GM23338 (cell line): Measurements from ENCODE around the gene BFAR. TPM values are rescaled to one million over a fixed set of nuclear protein-coding genes. Genes with fewer than 3 reads are reported as not detected.
"Not testable (repeated sequence)": the region's sequence is repeated elsewhere in the genome, so short reads cannot be mapped to it uniquely, and the experiment has no call there.

Source experiments
- ATAC-seq: fragments of 200-7000 bp; cut with Tn5 transposase; 3 replicates; pipeline ENCODE4 v1.9.1; 2020
- DNase-seq: peaks from one replicate; pipeline ENCODE4 v3.0.0-alpha.2; 2015; ENCODE audit warnings: low spot score
- H2AFZ ChIP-seq: fragments of 200-600 bp; sonication (generic); 2 replicates; pipeline ENCODE4 v1.8.0; 2016; ENCODE audit warnings: antibody characterized with exemption, mild to moderate bottlenecking, moderate library complexity
- H3F3A ChIP-seq: fragments of 200-600 bp; sonication (generic); replicated peaks from 2 replicates; pipeline ENCODE4 v1.8.0; 2017; ENCODE audit warnings: antibody characterized with exemption, mixed run types, low read depth
- H3K27ac ChIP-seq: fragments of 200-600 bp; sonication (generic); 2 replicates; pipeline ENCODE4 v1.6.1; 2016; ENCODE audit warnings: low read depth
- H3K27me3 ChIP-seq: fragments of 200-600 bp; sonication (generic); 2 replicates; pipeline ENCODE4 v1.8.0; 2016; ENCODE audit warnings: mild to moderate bottlenecking, mixed run types, moderate library complexity; ENCODE audit not compliant: insufficient read depth
- H3K36me3 ChIP-seq: fragments of 200-600 bp; sonication (generic); 2 replicates; pipeline ENCODE4 v1.8.0; 2016; ENCODE audit warnings: mild to moderate bottlenecking; ENCODE audit not compliant: insufficient read depth
- H3K4me1 ChIP-seq: fragments of 200-600 bp; sonication (generic); 2 replicates; pipeline ENCODE4 v1.8.0; 2016; ENCODE audit warnings: mild to moderate bottlenecking, moderate library complexity; ENCODE audit not compliant: insufficient read depth
- H3K4me2 ChIP-seq: fragments of 200-600 bp; sonication (generic); 2 replicates; pipeline ENCODE4 v1.7.1; 2017; ENCODE audit warnings: mixed run types
- H3K4me3 ChIP-seq: fragments of 200-600 bp; sonication (generic); 2 replicates; pipeline ENCODE4 v1.6.1; 2016; ENCODE audit warnings: mixed run types
- H3K79me2 ChIP-seq: fragments of 200-600 bp; sonication (generic); replicated peaks from 2 replicates; pipeline ENCODE4 v1.8.0; 2017; ENCODE audit warnings: mild to moderate bottlenecking; ENCODE audit not compliant: insufficient read depth
- H3K9me2 ChIP-seq: fragments of 200-600 bp; sonication (generic); 2 replicates; pipeline ENCODE4 v1.8.0; 2017; ENCODE audit not compliant: insufficient read depth
- H4K20me1 ChIP-seq: fragments of 200-600 bp; sonication (generic); replicated peaks from 2 replicates; pipeline ENCODE4 v1.8.0; 2017; ENCODE audit warnings: mild to moderate bottlenecking; ENCODE audit not compliant: insufficient read depth
- H3K27ac Mint-ChIP-seq: 2 replicates; pipeline ENCODE4 v1.8.0; 2020; ENCODE audit warnings: inconsistent platforms, mild to moderate bottlenecking, moderate library complexity, mixed read lengths
- H3K27me3 Mint-ChIP-seq: 3 replicates; pipeline ENCODE4 v1.8.0; 2022; ENCODE audit warnings: low read depth, mild to moderate bottlenecking, moderate library complexity, mixed read lengths, inconsistent platforms; ENCODE audit not compliant: insufficient read depth, poor library complexity
- H3K36me3 Mint-ChIP-seq: 3 replicates; pipeline ENCODE4 v1.8.0; 2021; ENCODE audit warnings: low read depth, mild to moderate bottlenecking, inconsistent platforms, moderate library complexity, mixed read lengths
- H3K4me1 Mint-ChIP-seq: 3 replicates; pipeline ENCODE4 v1.8.0; 2020; ENCODE audit warnings: mild to moderate bottlenecking, inconsistent platforms, mixed read lengths
- H3K4me3 Mint-ChIP-seq: 3 replicates; pipeline ENCODE4 v1.8.0; 2021; ENCODE audit warnings: moderate library complexity, mild to moderate bottlenecking, inconsistent platforms, mixed read lengths
- H3K9me3 Mint-ChIP-seq: 3 replicates; pipeline ENCODE4 v1.8.0; 2020; ENCODE audit warnings: moderate library complexity, mild to moderate bottlenecking, inconsistent platforms, mixed read lengths
- CREB1 ChIP-seq: fragments of 250-450 bp; sonication (Bioruptor Pico); IDR thresholded peaks from 2 replicates; pipeline ENCODE4 v1.5.0; 2020; ENCODE audit warnings: low read depth, mild to moderate bottlenecking, moderate library complexity
- ETS1 ChIP-seq: IDR thresholded peaks from 2 replicates; pipeline ENCODE4 v1.6.1; 2016; ENCODE audit warnings: antibody characterized with exemption
- EZH2 ChIP-seq: fragments of 200-600 bp; sonication (generic); IDR thresholded peaks from one replicate; pipeline ENCODE4 v1.8.0; 2017; ENCODE audit warnings: antibody characterized with exemption, mild to moderate bottlenecking, low read depth; ENCODE audit not compliant: unreplicated experiment
- JUNB ChIP-seq: IDR thresholded peaks from one replicate; pipeline ENCODE4 v1.6.1; 2016; ENCODE audit warnings: antibody characterized with exemption; ENCODE audit not compliant: unreplicated experiment
- NANOG ChIP-seq: IDR thresholded peaks from 2 replicates; pipeline ENCODE4 v1.6.1; 2016; ENCODE audit warnings: antibody characterized with exemption, borderline replicate concordance
- POLR2AphosphoS5 ChIP-seq: IDR thresholded peaks from 2 replicates; pipeline ENCODE4 v1.6.1; 2016; ENCODE audit warnings: antibody characterized with exemption, low read depth
- STAT1 ChIP-seq: IDR thresholded peaks from one replicate; pipeline ENCODE4 v1.6.1; 2016; ENCODE audit warnings: antibody characterized with exemption; ENCODE audit not compliant: unreplicated experiment
- ZNF114 ChIP-seq: fragments of 250-450 bp; sonication (Bioruptor Pico); IDR thresholded peaks from 2 replicates; pipeline ENCODE4 v1.5.0; 2020; ENCODE audit warnings: mild to moderate bottlenecking, moderate library complexity
- polyA plus RNA-seq: library from polyadenylated mRNA; unstranded; fragments of >200 nt; fragmentation: Nextera tagmentation; extraction: Ambion mirVana; gene quantifications from 2 replicates; pipeline ENCODE4 v1.2.1, GENCODE V29; 2016
- total RNA-seq: library from RNA; depleted of rRNA; stranded (reverse); fragments of >200 nt; shearing (Covaris generic); gene quantifications from 2 replicates; pipeline ENCODE4 v1.2.3, GENCODE V29; 2014
- TF ChIP-seq, protein P1 (sequence below): IDR thresholded peaks from one replicate; pipeline ENCODE4 v1.6.1; 2018; ENCODE audit warnings: antibody characterized with exemption; ENCODE audit not compliant: unreplicated experiment
- TF ChIP-seq, protein P2 (sequence below), 2 experiments: fragments of 200-600 bp in 1 of 2; sonication (generic) in 1 of 2; conservative IDR thresholded peaks; 2 replicates each; pipeline versions ENCODE4 v1.5.1 to v1.6.1; 2016 to 2017; ENCODE audit warnings: antibody characterized with exemption in 2 of 2, low read depth in 2 of 2, mild to moderate bottlenecking in 2 of 2, moderate library complexity in 1 of 2

BFAR gene
- total and polyA plus RNA-seq, 2 experiments from 2014 or later: 54.4 to 126 TPM

DNA sequence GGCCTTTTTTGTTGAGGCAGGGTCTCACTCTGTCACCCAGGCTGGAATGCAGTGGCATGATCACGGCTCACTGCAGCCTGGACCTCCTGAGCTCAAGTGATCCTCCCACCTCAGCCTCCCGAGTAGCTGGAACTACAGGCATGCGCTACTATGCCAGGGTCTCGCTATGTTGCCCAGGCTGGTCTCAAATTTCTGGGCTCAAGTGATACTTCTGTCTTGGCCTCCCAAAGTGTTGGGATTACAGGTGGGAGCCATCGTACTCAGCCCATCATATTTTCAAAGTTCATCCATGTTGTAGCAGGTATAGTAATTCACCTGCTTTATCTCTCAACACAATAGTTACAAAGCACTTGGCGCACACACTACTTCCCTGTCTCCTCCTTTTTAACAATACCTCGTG lies 47.6 kb downstream of the BFAR start:
- not testable (repeated sequence) for H3K36me3 Mint-ChIP-seq, H3K36me3 ChIP-seq, H4K20me1 ChIP-seq, H3K9me3 Mint-ChIP-seq, H3F3A ChIP-seq, H3K4me3 ChIP-seq, H3K27me3 Mint-ChIP-seq, H3K9me2 ChIP-seq, ATAC-seq, H3K27ac ChIP-seq, H3K27me3 ChIP-seq, DNase-seq, H3K4me1 ChIP-seq, H3K4me2 ChIP-seq, H3K27ac Mint-ChIP-seq, H3K79me2 ChIP-seq, H3K4me3 Mint-ChIP-seq, H2AFZ ChIP-seq, H3K4me1 Mint-ChIP-seq

DNA sequence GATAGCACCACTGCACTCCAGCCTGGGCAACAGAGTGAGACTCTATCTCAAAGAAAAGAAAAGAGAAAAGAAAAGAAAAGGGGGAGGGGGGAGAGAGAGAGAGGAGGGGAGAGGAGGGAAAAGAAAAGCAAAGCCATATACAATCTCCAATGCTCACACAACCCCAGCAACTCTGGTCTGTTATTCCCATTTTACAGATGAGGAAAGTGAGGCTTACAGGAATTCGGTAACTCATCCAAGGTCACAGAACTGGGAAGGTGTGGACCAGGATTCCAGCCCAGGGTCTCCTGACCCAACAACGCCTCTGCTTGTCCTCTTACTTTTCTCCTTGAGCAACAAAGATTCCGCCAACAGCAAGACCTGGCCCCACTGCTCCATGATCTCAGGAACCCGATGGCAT lies 48.4 kb downstream of the BFAR start:
- no peak overlapping the region for H3K27ac Mint-ChIP-seq

DNA sequence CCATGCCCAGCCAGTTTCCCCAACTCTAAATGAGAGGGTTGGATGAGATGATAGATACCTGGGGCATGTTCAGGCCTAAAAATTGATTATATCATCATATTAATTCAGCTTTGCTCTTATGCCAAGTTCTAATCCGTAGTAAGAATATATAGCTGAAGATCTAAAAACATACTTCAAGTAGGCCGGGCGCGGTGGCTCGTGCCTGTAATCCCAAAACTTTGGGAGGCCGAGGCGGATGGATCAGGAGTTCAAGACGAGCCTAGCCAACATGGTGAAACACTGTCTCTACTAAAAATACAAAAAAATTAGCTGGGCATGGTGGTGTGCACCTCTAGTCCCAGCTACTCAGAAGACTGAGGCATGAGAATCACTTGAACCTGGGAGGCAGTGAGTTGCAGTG lies 49.4 kb downstream of the BFAR start:
- H3K4me3 ChIP-seq: no peak overlapping the region
- H2AFZ ChIP-seq: no peak overlapping the region
- H3F3A ChIP-seq: no peaks in the 10 kb centered on the region
- H3K27ac ChIP-seq: no peak overlapping the region
- Mint-ChIP-seq H3K4me3 (no peak overlapping the region), H3K9me3 (no peaks in the 10 kb centered on the region), H3K27ac (no peak overlapping the region), H3K36me3 (no peaks in the 10 kb centered on the region; the same call in 2 of the 3 replicates), H3K27me3 (peaks cover 5% of the 10 kb centered on the region), H3K4me1 (no peaks in the 10 kb centered on the region)
- H3K79me2 ChIP-seq: no peaks in the 10 kb centered on the region
- H3K4me1 ChIP-seq: no peaks in the 10 kb centered on the region
- no peaks in the 10 kb centered on the region for H3K27me3 ChIP-seq
- H4K20me1 ChIP-seq: no peaks in the 10 kb centered on the region
- ATAC-seq: no peak
- no peaks in the 10 kb centered on the region for H3K9me2 ChIP-seq
- H3K4me2 ChIP-seq: no peak overlapping the region
- no peaks in the 10 kb centered on the region for H3K36me3 ChIP-seq
- no peak for DNase-seq
- TF ChIP-seq ETS1: no peak
- no peak for TF ChIP-seq NANOG
- TF ChIP-seq POLR2AphosphoS5: no peak
- TF ChIP-seq, protein P1, sequence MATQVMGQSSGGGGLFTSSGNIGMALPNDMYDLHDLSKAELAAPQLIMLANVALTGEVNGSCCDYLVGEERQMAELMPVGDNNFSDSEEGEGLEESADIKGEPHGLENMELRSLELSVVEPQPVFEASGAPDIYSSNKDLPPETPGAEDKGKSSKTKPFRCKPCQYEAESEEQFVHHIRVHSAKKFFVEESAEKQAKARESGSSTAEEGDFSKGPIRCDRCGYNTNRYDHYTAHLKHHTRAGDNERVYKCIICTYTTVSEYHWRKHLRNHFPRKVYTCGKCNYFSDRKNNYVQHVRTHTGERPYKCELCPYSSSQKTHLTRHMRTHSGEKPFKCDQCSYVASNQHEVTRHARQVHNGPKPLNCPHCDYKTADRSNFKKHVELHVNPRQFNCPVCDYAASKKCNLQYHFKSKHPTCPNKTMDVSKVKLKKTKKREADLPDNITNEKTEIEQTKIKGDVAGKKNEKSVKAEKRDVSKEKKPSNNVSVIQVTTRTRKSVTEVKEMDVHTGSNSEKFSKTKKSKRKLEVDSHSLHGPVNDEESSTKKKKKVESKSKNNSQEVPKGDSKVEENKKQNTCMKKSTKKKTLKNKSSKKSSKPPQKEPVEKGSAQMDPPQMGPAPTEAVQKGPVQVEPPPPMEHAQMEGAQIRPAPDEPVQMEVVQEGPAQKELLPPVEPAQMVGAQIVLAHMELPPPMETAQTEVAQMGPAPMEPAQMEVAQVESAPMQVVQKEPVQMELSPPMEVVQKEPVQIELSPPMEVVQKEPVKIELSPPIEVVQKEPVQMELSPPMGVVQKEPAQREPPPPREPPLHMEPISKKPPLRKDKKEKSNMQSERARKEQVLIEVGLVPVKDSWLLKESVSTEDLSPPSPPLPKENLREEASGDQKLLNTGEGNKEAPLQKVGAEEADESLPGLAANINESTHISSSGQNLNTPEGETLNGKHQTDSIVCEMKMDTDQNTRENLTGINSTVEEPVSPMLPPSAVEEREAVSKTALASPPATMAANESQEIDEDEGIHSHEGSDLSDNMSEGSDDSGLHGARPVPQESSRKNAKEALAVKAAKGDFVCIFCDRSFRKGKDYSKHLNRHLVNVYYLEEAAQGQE: no peak
- TF ChIP-seq CREB1 (CRISPR knock-in tag): no peak
- no peak for TF ChIP-seq JUNB
- TF ChIP-seq ZNF114 (CRISPR knock-in tag): no peak
- TF ChIP-seq EZH2: no peak
- TF ChIP-seq, protein P2, sequence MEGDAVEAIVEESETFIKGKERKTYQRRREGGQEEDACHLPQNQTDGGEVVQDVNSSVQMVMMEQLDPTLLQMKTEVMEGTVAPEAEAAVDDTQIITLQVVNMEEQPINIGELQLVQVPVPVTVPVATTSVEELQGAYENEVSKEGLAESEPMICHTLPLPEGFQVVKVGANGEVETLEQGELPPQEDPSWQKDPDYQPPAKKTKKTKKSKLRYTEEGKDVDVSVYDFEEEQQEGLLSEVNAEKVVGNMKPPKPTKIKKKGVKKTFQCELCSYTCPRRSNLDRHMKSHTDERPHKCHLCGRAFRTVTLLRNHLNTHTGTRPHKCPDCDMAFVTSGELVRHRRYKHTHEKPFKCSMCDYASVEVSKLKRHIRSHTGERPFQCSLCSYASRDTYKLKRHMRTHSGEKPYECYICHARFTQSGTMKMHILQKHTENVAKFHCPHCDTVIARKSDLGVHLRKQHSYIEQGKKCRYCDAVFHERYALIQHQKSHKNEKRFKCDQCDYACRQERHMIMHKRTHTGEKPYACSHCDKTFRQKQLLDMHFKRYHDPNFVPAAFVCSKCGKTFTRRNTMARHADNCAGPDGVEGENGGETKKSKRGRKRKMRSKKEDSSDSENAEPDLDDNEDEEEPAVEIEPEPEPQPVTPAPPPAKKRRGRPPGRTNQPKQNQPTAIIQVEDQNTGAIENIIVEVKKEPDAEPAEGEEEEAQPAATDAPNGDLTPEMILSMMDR (conservative IDR thresholded peaks at IDR 0.05; ENCODE audit: low read depth in 2 of 2): no peak

More for the DNA sequence above, 48.4 kb downstream of the BFAR start:
- Histone ChIP-seq H3K4me3 (no peak overlapping the region), H3F3A (no peaks in the 10 kb centered on the region), H3K9me2 (no peaks in the 10 kb centered on the region), H3K27ac (no peak overlapping the region), H3K36me3 (no peaks in the 10 kb centered on the region), H2AFZ (no peak overlapping the region), H4K20me1 (no peaks in the 10 kb centered on the region), H3K4me2 (no peak overlapping the region), H3K27me3 (no peaks in the 10 kb centered on the region), H3K4me1 (no peaks in the 10 kb centered on the region), H3K79me2 (no peaks in the 10 kb centered on the region)
- no peak for ATAC-seq
- Mint-ChIP-seq H3K9me3 (no peaks in the 10 kb centered on the region), H3K36me3 (no peaks in the 10 kb centered on the region; the same call in 2 of the 3 replicates), H3K4me3 (no peak overlapping the region), H3K27me3 (peaks cover 8% of the 10 kb centered on the region), H3K4me1 (no peaks in the 10 kb centered on the region)
- TF ChIP-seq STAT1: no peak
- TF ChIP-seq CREB1 (CRISPR knock-in tag): no peak
- DNase-seq: no peak
